ENCODE data around the gene MKRN1.
"Not testable (repeated sequence)": the region's sequence is repeated elsewhere in the genome, so short reads cannot be mapped to it uniquely, and the experiment has no call there.

Gene MKRN1

DNA sequence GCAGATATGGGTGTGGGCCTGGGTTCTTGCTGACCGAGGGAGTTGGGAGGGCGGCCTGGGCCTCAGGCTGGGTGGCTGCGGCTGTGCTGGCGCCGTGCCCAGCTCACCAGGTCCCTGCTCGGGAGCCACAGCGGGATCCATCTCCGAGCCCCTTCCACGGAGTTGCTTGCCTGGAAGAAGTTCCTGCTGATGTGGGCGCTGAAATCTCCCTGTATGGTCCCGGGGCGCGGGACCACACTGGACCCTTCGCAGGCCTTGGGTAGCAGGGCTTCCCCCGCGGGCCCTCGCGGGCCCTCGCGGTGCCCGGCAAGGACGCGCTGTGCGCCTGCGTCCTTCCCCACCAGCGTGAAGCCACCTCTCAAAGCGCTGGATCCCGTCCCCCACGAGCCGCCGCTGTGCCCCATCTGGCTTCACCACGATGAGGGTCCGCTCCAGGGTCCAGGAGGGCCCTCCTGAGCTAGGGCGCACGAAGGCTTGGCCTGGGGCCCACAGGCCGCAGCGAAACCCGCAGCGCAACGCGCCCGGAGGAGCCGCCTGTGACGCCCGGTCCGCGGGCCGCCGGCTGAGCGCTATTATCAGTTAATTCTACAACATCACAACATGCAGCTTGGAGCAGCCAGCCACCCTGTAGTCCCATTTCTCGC lies 43.9 kb downstream of the MKRN1 start:
- H3K4me3 ChIP-seq (ENCODE audit: low read depth, low read length): no peak overlapping the region
- DNase-seq (ENCODE audit: low read depth): no peak
- TF ChIP-seq CTCF (IDR thresholded peaks at IDR 0.05; ENCODE audit: low read depth, low read length, missing control alignments): no peak

DNA sequence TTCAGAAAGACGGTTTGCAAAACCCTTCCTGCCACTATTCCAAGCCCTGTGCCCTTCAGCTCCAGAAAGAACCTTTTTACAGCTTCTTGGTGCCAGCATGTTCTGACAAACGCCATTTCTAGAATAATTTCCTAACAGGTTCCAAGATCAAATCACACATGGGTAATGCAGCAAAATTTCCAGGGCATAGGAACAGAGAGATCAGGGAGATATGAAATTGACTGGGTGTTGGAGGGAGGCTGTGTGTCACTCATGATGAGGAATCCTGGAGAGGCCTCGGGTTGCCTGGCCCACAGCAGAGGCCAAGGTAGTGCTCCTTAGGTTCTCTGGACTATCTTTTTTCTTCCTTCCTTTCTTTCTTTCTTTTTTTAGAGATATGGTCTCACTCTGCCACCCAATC lies 45.9 kb downstream of the MKRN1 start:
- H3K4me3 ChIP-seq (ENCODE audit: low read depth, low read length): no peak overlapping the region
- TF ChIP-seq CTCF (IDR thresholded peaks at IDR 0.05; ENCODE audit: low read depth, low read length, missing control alignments): no peak
- no peak for DNase-seq (ENCODE audit: low read depth)

- TF ChIP-seq CTCF (IDR thresholded peaks at IDR 0.05; ENCODE audit: low read depth, low read length, missing control alignments): no peak
- H3K4me3 ChIP-seq (ENCODE audit: low read depth, low read length): no peak overlapping the region
- no peak for DNase-seq (ENCODE audit: low read depth)
Measured at GRCh38 chr7:140426130-140426529, 53.2 kb downstream of the MKRN1 start.

DNA sequence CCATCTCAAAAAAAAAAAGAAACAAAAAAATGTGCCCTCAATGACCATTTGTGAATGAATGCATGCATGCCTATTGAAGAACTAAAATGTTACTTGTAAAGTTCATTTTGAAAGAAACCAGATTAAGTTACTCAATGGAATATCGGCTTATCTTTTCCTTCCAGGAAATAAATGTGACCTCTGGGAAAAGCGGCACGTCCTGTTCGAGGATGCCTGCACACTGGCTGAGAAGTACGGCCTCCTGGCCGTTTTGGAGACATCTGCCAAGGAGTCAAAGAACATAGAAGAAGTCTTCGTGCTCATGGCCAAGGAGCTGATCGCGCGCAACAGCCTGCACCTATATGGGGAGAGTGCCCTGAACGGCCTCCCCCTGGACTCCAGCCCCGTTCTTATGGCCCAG lies 53.6 kb downstream of the MKRN1 start:
- no peak overlapping the region for H3K4me3 ChIP-seq (ENCODE audit: low read depth, low read length)
- DNase-seq (ENCODE audit: low read depth): no peak
- TF ChIP-seq CTCF (IDR thresholded peaks at IDR 0.05; ENCODE audit: low read depth, low read length, missing control alignments): no peak

- no peak for TF ChIP-seq CTCF (IDR thresholded peaks at IDR 0.05; ENCODE audit: low read depth, low read length, missing control alignments)
- no peak for DNase-seq (ENCODE audit: low read depth)
- H3K4me3 ChIP-seq (ENCODE audit: low read depth, low read length): no peak overlapping the region
Measured at GRCh38 chr7:140423501-140423900, 55.8 kb downstream of the MKRN1 start.

- no peak for DNase-seq (ENCODE audit: low read depth)
- no peak for TF ChIP-seq CTCF (IDR thresholded peaks at IDR 0.05; ENCODE audit: low read depth, low read length, missing control alignments)
- H3K4me3 ChIP-seq (ENCODE audit: low read depth, low read length): no peak overlapping the region
Measured at GRCh38 chr7:140421521-140421920, 57.8 kb downstream of the MKRN1 start.

- no peak overlapping the region for H3K4me3 ChIP-seq (ENCODE audit: low read depth, low read length)
- no peak for TF ChIP-seq CTCF (IDR thresholded peaks at IDR 0.05; ENCODE audit: low read depth, low read length, missing control alignments)
- DNase-seq (ENCODE audit: low read depth): no peak
Measured at GRCh38 chr7:140418653-140419052, 60.7 kb downstream of the MKRN1 start.

DNA sequence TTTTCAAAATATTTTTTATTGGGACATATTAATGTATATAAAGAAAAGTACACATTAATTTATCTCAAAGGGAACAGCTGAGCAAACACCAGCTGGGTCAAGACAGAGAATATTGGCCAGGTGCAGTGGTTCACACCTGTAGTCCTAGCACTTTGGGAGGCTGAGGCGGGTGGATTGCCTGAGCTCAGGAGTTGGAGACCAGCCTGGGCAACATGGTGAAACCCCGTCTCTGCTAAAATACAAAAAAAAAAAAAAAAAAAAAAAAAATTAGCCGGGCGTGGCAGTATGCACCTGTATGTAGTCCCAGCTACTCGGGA lies 61.2 kb downstream of the MKRN1 start:
- H3K4me3 ChIP-seq (ENCODE audit: low read depth, low read length); DNase-seq (ENCODE audit: low read depth): not testable (repeated sequence)

Data from GM12864 (cell line).